Measurements from ENCODE around the gene GPANK1. TPM values are rescaled to one million over a fixed set of nuclear protein-coding genes. Genes with fewer than 3 reads are reported as not detected.

Gene GPANK1
- total and polyA plus RNA-seq, 9 of the 15 experiments (the other 6 are each of a cell fraction or from before 2014, with no cell fraction given): 32.2 to 111 (median 46.3) TPM

- TF ChIP-seq, protein P1, sequence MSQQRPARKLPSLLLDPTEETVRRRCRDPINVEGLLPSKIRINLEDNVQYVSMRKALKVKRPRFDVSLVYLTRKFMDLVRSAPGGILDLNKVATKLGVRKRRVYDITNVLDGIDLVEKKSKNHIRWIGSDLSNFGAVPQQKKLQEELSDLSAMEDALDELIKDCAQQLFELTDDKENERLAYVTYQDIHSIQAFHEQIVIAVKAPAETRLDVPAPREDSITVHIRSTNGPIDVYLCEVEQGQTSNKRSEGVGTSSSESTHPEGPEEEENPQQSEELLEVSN (IDR thresholded peaks at IDR 0.05; ENCODE audit: borderline replicate concordance in 1 of 2, extremely low read depth in 1 of 2, insufficient read depth in 1 of 2, insufficient read length in 1 of 2, low read depth in 1 of 2, low read length in 1 of 2, poor library complexity in 1 of 2, severe bottlenecking in 1 of 2): peak in 1 of 2 experiments; percentile 61
- TF ChIP-seq TRIM28 (IDR thresholded peaks at IDR 0.05): no peak; the same call in 1 of the 2 replicates
- TF ChIP-seq TCF7 (IDR thresholded peaks at IDR 0.05; ENCODE audit: borderline replicate concordance): no peak
- TF ChIP-seq ZBTB33 (CRISPR knock-in tag; IDR thresholded peaks at IDR 0.05): no peak
- TF ChIP-seq TCF7L2 (IDR thresholded peaks at IDR 0.05; ENCODE audit: low read depth, low read length): no peak
- no peak for TF ChIP-seq RBM17 (IDR thresholded peaks at IDR 0.05; ENCODE audit: borderline replicate concordance, low read depth, low read length)
- peak; percentile 40; the same call in 1 of the 2 replicates for TF ChIP-seq SOX6 (IDR thresholded peaks at IDR 0.05)
- TF ChIP-seq ZNF140 (CRISPR knock-in tag; IDR thresholded peaks at IDR 0.05): no peak
- TF ChIP-seq, protein P2, sequence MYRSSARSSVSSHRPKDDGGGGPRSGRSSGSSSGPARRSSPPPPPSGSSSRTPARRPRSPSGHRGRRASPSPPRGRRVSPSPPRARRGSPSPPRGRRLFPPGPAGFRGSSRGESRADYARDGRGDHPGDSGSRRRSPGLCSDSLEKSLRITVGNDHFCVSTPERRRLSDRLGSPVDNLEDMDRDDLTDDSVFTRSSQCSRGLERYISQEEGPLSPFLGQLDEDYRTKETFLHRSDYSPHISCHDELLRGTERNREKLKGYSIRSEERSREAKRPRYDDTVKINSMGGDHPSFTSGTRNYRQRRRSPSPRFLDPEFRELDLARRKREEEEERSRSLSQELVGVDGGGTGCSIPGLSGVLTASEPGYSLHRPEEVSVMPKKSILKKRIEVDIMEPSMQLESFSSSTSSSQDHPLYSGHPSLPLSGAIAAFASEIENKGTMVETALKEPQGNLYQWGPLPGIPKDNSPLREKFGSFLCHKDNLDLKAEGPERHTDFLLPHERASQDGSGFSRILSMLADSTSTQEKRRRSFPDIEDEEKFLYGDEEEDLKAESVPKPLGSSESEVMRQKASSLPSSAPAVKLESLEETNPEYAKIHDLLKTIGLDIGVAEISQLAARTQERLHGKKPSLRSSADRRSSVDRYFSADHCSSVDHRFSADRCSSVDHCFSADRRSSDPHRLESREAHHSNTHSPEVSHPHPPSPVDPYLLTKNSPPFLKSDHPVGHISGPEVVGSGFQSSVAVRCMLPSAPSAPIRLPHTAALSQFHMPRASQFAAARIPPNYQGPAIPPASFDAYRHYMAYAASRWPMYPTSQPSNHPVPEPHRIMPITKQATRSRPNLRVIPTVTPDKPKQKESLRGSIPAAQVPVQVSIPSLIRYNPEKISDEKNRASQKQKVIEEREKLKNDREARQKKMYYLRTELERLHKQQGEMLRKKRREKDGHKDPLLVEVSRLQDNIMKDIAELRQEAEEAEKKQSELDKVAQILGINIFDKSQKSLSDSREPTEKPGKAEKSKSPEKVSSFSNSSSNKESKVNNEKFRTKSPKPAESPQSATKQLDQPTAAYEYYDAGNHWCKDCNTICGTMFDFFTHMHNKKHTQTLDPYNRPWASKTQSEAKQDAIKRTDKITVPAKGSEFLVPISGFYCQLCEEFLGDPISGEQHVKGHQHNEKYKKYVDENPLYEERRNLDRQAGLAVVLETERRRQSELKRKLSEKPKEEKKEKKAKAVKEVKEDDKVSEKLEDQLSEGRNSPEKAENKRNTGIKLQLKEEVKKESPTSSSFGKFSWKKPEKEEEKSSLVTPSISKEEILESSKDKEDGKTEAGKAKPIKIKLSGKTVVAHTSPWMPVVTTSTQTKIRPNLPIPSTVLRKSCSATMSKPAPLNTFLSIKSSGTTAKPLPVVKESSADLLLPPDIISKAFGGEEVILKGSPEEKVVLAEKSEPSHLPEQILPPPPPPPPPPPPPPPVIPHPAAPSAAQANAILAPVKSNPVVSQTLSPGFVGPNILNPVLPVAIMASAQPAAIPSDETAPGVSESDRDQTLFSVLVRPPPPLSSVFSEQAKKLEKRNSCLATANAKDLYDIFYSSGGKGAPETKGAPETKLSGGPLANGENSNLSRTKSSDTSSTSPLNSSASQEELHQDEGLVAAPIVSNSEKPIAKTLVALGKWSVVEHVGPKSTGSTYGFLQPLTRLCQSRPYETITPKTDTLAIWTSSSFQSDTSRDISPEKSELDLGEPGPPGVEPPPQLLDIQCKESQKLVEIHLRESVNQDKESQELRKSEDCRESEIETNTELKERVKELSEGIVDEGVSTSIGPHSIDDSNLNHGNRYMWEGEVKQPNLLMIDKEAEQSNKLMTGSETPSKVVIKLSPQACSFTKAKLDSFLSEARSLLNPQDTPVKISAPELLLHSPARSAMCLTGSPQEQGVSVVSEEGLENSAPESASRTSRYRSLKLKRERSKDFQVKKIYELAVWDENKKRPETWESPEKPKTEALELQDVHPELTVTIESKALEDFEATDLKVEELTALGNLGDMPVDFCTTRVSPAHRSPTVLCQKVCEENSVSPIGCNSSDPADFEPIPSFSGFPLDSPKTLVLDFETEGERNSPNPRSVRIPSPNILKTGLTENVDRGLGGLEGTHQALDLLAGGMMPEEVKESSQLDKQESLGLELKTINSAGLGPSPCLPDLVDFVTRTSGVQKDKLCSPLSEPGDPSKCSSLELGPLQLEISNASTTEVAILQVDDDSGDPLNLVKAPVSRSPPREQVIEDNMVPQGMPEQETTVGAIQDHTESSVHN (IDR thresholded peaks at IDR 0.05; ENCODE audit: borderline replicate concordance in 1 of 2, low read depth in 1 of 2): no peak
- peak; percentile 47 to 50; a peak in 2 of 4 replicates for TF ChIP-seq TBL1XR1 (IDR thresholded peaks at IDR 0.05; ENCODE audit: low read length in 2 of 2)
- TF ChIP-seq ILF3 (IDR thresholded peaks at IDR 0.05; ENCODE audit: borderline replicate concordance): no peak
- no peak for TF ChIP-seq MYBL2 (IDR thresholded peaks at IDR 0.05; ENCODE audit: low read depth)
- no peak for TF ChIP-seq MYBL2 (CRISPR knock-in tag; IDR thresholded peaks at IDR 0.05; ENCODE audit: borderline replicate concordance)
- no peak for TF ChIP-seq ZNF347 (CRISPR knock-in tag; IDR thresholded peaks at IDR 0.05; ENCODE audit: low read depth)
These were observed 922 bp upstream of the GPANK1 start, which contains the start of gene CSNK2B (continued) for GRCh38 chr6:31665501-31666336.
